Measurements from ENCODE around the gene LRRC3.

LRRC3 gene

DNA sequence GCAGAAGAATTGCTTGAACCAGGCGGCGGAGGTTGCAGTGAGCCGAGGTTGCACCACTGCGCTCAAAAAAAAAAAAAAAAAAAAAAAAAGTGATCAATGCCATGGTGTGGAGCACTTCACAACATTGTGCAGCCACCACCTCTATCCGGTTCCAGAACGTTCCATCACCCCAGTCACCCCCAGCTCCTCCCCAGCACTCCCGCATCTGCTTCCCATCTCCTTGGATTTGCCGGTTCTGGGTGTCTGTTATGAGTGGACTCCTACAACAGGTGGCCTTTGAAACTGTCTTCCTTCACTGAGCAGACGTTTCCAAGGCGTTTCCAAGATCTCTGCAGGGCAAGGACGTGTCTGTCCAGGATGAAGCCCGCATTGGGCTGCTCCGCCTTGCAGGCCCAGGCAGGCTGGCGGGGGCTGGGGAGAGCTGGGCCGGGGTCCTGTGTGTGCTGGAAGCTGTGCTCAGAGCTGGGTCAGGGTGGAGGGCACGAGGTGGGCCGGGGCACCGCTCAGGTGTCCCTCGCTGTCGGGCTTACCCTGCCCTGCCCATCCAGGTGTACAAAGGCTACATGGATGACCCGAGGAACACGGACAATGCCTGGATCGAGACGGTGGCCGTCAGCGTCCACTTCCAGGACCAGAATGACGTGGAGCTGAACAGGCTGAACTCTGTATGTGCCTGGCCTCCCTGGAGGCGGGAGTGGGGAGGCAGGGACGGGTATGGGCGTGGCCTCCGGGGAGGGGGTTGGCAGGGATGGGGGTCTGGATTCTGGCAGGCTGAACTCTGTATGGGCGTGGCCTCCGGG is 14.9 kb upstream of the LRRC3 start:
- DNase-seq, result no peak

- DNase-seq, result no peak
Observed at GRCh38 chr21:44441041-44441400, 14.3 kb upstream of the LRRC3 start.

GRCh38 chr21:44441581-44442265 is 13.6 kb upstream of the LRRC3 start:
- DNase-seq, result no peak

DNA sequence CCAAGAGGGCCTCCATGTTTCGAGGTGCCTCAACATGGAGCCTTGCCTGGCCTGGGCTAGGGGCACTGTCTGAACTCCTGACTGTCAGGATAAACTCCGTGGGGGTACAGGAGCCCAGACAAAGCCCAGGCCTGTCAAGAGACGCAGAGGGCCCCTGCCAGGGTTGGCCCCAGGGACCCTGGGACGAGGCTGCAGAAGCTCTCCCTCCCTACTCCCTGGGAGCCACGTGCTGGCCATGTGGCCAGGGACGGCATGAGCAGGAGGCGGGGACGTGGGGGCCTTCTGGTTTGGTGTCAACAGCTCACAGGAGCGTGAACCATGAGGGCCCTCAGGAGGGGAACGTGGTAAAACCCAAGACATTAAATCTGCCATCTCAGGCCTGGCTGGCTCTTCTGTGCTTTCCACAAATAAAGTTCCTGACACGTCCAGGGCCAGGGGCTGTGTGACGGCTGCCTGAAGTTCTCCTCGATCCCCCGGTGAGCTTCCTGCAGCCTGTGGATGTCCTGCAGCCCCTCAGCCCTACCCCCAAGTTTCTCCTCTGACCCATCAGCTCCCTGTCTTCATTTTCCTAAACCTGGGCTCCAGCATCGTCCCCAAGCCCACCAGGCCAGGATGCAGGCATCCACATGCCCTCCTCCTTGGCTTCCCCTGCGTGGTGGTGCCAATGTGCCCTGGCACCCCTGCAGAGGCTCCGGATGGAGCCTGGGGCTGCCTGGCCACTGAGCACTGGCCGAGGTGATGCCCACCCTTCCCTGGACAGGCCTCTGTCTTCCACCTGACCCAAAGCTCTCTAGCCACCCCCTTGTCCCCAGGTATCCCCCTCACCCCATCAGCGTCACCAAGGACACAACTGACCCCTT is 12.8 kb upstream of the LRRC3 start:
- no peak for DNase-seq

GRCh38 chr21:44443291-44443890 is 11.9 kb upstream of the LRRC3 start:
- DNase-seq, result no peak

GRCh38 chr21:44443891-44444285 is 11.4 kb upstream of the LRRC3 start:
- no peak for DNase-seq

DNA sequence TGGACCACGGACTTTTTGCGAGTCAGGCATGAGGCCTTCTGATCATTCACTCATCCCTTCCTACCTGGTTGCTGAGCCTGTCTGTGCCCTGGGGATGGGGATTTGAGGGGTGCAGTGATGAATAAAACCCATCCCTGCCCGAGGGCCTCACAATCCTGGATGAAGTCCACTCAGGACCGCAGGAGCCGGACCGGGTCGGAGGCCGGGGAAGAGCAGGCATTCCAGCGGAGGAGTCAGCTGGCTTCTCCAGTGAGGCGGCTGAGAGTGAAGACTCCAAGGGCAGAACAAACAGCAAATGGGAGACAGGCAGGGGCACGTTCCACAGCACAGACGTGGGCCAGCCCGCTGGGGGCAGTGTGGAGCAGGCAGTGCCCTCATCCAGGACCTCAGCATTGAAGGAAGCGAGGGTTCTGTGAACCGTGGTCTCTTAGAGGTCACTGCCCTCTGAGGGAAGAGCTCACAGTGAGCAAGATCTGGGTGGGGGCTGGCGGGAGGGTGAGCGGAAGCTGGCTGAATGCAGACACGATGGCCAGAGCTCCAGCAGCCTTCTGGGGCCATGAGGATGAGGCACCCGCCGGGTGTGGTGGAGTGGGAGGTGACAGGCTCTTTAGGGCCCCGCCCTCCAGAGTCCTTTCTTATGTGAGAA is 10.9 kb upstream of the LRRC3 start:
- DNase-seq, result no peak

DNA sequence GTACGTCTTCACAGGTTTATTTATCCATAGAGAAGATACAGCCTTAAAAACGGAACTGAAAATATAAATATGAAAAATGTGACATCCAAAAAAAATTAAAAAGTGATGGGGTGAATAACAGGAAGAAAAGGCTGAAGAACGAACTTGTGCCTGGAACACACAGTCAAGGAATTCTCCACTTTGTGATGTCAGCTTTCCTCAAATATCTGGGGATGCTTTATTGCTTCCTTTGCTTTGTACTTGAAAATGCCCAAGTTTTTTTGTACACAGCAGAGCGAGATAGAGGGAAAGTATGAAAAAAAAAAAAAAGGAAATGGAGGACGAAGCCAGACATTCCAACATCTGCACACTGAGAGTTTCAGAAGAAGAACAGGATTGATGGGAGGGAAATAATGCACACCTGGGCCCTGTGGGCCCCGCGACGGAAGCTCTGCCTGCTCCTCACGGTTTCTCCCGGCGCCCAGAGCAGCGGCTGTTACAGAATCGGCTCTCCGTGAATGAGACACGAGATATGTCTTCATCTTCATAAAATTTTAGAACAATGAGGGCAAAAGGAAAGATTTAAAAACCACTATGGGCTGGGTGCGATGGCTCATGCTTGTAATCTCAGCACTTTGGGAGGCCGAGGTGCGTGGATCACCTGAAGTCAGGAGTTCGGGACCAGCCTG is 10.0 kb upstream of the LRRC3 start:
- no peak for DNase-seq

DNA sequence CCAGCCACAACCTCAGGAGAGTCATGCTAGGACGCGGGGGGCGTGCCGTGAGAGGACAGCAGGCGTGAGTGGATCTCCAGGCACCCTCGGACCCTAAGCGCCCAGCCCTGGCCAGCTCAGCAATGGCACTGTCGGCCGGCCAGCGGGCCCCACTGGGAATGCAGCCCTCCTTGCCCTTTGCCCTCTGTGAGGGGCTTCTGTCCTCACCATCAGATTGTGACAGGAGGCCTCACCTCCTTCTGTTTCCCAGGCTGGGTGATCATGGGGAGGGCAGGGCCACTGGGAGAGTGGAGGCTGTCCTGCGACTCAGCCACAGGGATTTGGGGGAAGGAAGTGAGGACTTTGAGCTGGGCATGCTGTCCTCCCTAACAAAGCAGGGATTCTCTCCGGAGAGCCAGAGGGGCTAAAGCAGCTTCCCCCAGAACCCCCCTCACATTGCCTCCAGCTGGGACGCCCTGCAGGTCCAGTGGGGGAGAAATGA is 6.6 kb upstream of the LRRC3 start:
- DNase-seq, result no peak

- no peak for DNase-seq
Observed at GRCh38 chr21:44449473-44450363, 5.6 kb upstream of the LRRC3 start.

- no peak for DNase-seq
Observed at GRCh38 chr21:44450402-44450801, 4.9 kb upstream of the LRRC3 start.

- no peak for DNase-seq
Observed at GRCh38 chr21:44450999-44451398, 4.3 kb upstream of the LRRC3 start.

GRCh38 chr21:44453120-44453519 is 2.2 kb upstream of the LRRC3 start:
- DNase-seq, result no peak

- DNase-seq, result no peak
Observed at GRCh38 chr21:44454058-44454457, 1.3 kb upstream of the LRRC3 start.

- peak; percentile 38 for DNase-seq
Observed at GRCh38 chr21:44455524-44456213, 359 bp downstream of the LRRC3 start.

- DNase-seq, result no peak
Observed at GRCh38 chr21:44456214-44456914, 1.1 kb downstream of the LRRC3 start.

DNA sequence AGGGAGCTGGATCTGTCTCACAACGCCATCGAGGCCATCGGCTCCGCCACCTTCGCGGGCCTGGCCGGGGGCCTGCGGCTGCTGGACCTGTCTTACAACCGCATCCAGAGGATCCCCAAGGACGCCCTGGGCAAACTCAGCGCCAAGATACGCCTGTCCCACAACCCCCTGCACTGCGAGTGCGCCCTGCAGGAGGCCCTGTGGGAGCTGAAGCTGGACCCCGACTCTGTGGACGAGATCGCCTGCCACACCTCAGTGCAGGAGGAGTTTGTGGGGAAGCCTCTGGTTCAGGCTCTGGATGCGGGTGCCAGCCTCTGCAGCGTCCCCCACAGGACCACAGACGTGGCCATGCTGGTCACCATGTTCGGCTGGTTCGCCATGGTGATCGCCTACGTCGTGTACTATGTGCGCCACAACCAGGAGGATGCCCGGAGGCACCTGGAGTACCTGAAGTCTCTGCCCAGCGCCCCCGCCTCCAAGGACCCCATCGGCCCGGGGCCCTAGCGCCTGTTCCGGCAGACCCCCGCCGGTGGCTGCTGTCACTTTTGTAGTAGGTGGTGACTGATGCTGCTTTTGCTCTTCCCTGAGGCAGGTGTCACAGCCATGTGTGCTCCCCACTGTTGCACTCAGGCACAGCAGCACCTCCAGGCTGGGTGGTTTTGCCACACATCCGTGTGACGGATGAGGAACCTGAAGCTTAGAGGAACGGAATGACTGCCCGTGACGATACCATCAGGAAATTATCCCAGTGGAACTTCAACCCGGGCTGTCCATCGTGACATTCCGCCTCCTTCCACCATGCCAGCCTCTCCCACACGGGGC is 1.8 kb downstream of the LRRC3 start:
- DNase-seq, result no peak

GRCh38 chr21:44458971-44459711 is 3.8 kb downstream of the LRRC3 start:
- DNase-seq, result no peak
